Measurements from ENCODE around the gene OR1B1.
"Not testable (repeated sequence)": the region's sequence is repeated elsewhere in the genome, so short reads cannot be mapped to it uniquely, and the experiment has no call there.

OR1B1 gene

DNA sequence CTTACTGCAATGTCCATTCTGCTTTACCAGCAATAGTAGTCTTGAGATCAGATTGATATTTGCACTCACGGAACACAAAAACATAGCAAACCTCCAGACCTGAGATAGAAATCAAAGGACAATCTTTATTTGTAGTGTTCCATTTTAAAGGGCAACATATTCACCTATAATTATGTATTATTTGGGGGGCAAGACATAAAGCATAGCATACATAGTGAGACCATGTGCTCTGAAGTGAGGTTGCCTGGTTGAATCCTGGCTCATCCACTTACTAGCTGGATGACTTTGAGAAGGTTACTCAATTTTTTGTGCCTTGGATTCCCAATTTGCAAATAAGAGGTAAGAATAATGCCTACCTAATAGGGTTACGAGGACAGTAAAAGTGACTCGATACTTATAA lies at the start of gene OR1B1:
OR1B1 (minus strand) TSS at position 101 of the 400 bp plus-strand sequence.
- no peak for DNase-seq

- no peak for DNase-seq
These were observed 38.3 kb upstream of the OR1B1 start for GRCh38 chr9:122695696-122696095.

DNA sequence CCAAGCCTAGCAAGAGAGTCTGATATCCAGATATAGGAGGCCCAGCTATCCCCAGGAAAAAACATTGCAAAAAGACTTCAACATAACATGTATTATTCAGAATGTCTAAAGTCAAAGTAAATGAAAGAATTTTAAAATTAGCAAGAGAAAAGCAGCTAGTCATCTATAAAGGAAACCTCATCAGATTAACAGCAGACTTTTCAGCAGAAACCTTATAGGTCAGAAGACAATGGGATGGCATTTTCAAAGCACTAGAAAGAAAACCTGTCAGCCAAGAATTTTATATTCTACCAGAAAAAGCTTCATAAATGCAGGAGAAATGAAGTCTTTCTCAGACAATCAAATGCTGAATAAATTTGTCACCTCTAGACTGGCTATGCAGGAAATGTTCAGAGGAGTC lies 27.4 kb upstream of the OR1B1 start:
- no peak for DNase-seq

GRCh38 chr9:122672481-122672880 lies 15.1 kb upstream of the OR1B1 start:
- no peak for DNase-seq

GRCh38 chr9:122661416-122661815 lies 4.0 kb upstream of the OR1B1 start, which contains the start of gene OR1L1:
Gene OR1L1 (plus strand): TSS chr9:122661716. CDS start chr9:122661716, 0 bp downstream.
- DNase-seq = no peak

DNA sequence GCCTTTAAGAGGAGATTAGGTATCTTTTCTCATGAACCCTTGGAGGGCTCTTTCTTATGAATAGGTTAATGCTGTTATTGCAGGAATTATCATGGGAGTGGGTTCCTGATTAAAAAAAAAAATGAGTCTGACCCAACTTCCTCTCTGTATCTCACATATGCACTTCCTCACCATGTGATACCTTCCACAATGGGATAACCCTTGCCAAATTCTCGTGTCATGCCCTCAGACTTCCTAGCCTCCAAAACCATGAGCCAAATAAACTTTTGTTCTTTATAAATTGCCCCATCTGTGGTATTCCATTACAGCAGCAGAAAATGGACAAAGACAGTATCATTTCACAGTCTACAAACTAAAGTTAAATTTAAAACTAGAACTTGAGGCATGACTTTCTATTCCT lies 1.0 kb downstream of the OR1B1 start:
- DNase-seq = no peak

DNA sequence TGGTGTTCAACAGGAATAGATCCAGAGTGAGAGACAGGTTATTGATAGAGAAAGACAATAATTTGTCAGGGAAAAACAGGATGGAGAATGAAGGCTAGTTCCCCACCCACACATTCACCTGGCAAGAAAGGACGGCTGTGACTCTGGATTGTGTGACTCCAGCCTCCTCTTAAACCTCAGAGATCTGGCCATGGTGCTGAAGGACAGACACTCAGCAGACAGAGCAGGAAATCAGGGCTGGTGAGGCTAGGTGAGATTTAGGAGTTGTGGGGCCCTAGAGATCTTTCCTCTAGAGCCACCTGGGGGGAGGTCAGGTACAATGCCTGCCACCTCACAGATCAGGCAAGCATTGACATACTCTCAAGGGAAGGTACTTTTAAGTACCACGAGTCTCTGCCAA lies 15.2 kb downstream of the OR1B1 start:
- DNase-seq = no peak

DNA sequence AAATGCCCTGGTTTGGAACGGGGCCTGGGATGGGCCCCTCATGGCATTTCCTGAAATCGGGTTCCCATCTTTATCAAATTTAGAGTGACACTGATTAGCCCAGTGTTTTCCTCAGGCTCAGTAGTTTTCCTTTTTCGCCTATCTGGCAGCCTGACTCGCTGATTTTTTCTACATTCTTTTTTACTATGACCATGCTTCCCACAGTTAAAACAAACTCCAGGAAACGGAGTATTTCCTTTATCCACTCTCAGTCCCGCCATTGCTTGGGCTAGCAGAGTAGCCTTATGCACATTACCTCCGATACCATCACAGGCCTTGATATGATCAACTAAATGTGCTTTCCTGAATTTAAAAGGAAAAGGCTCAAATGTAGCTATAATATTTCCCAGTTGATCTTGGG lies 37.4 kb downstream of the OR1B1 start:
- no peak for DNase-seq

DNA sequence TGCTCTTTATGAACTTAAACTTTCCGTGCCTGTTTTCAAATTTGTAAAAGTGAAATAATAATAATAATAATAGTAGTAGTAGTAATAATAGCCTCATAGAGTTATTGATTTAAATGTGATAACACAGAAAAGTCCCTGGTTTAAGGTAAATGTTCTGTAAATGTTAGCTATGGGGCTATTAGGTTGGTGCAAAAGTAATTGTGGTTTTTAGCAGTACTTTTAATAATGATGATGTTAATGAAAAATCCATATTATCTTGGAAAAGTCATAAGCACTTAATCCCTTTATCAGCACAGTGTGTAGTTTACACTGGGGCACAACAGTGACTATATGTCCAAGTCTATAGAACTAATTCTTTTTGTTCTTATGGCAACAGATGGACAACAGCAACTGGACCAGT lies 43.1 kb downstream of the OR1B1 start, which contains the start of gene OR1Q1:
OR1Q1 (plus strand) TSS at position 377 of the 400 bp plus-strand sequence; CDS start at position 377, 0 bp downstream.
- DNase-seq = no peak

- no peak for DNase-seq
These were observed 47.6 kb downstream of the OR1B1 start for GRCh38 chr9:122609804-122610203.

GRCh38 chr9:122606587-122606986 lies 50.8 kb downstream of the OR1B1 start:
- DNase-seq = no peak

DNA sequence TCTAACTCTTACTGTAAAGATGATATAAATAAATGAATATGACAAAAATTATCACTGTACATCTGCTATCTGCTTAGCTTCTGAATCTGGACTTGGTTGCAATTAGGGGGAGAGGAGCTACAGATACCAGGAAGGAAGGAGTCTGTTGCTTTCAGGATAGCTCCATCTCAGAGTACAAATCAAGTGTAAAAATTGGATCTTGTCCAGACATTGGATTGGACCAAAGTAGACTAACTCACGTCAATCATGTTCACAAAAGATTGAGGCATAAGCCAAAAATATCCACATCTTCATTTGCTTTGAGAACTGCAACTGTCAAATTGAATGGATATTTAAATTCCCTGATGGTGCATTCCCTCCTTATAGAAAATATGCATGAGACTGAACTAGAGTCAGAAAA lies 51.7 kb downstream of the OR1B1 start:
- no peak for DNase-seq

DNA sequence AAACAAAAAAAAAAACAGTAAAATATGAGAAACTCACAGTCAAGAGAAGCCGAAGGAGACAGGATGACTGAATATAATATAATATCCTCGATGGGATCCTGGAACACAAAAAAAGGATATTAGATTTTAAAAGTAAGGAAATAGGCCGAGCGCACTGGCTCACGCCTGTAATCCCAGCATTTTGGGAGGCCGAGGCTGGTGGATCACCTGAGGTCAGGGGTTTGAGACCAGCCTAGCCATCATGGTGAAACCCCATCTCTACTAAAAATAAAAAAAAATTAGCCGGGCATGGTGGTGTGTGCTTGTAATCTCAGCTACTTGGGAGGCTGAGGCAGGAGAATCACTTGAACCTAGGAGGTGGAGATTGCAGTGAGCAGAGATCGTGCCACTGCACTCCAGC lies 74.1 kb downstream of the OR1B1 start, which contains the start of gene OR1L8:
OR1L8 (minus strand) TSS at position 101 of the 400 bp plus-strand sequence. CDS start 14,907 bp downstream, outside the sequence.
- not testable (repeated sequence) for DNase-seq

GRCh38 chr9:122580360-122580759 lies 77.1 kb downstream of the OR1B1 start:
- no peak for DNase-seq

GRCh38 chr9:122579874-122580273 lies 77.6 kb downstream of the OR1B1 start:
- no peak for DNase-seq
